IPS DF 4.7 (cell line): ENCODE measurements around the gene CEP126.
"Not testable (repeated sequence)": the region's sequence is repeated elsewhere in the genome, so short reads cannot be mapped to it uniquely, and the experiment has no call there.

ENCODE experiments used
- DNase-seq: peaks from one replicate; pipeline ENCODE4 v3.0.0-alpha.2; 2013; ENCODE audit warnings: low spot score; ENCODE audit errors: extremely low read depth

Gene CEP126

GRCh38 chr11:101931692-101932091 is 16.9 kb downstream of the CEP126 start:
- DNase-seq: no peak

GRCh38 chr11:101940901-101941520 is 26.2 kb downstream of the CEP126 start:
- no peak for DNase-seq

- DNase-seq: no peak
Measured at GRCh38 chr11:101944923-101945322, 30.1 kb downstream of the CEP126 start.

GRCh38 chr11:101945448-101945847 is 30.6 kb downstream of the CEP126 start:
- DNase-seq: no peak

GRCh38 chr11:101949680-101950220 is 34.9 kb downstream of the CEP126 start:
- DNase-seq: no peak

GRCh38 chr11:101955278-101955677 is 40.5 kb downstream of the CEP126 start:
- DNase-seq: no peak

- no peak for DNase-seq
Measured at GRCh38 chr11:101955701-101956100, 40.9 kb downstream of the CEP126 start.

- DNase-seq: no peak
Measured at GRCh38 chr11:101960231-101960630, 45.4 kb downstream of the CEP126 start.

- DNase-seq: not testable (repeated sequence)
Measured at GRCh38 chr11:101964200-101964599, 49.4 kb downstream of the CEP126 start.

- DNase-seq: no peak
Measured at GRCh38 chr11:101974255-101974654, 59.4 kb downstream of the CEP126 start.

GRCh38 chr11:101974771-101975170 is 60.0 kb downstream of the CEP126 start:
- DNase-seq: no peak

- DNase-seq: no peak
Measured at GRCh38 chr11:101975734-101976133, 60.9 kb downstream of the CEP126 start.

- DNase-seq: no peak
Measured at GRCh38 chr11:101987370-101987769, 72.6 kb downstream of the CEP126 start.

- DNase-seq: no peak
Measured at GRCh38 chr11:101993172-101993571, 78.4 kb downstream of the CEP126 start.

GRCh38 chr11:101994052-101994469 is 79.3 kb downstream of the CEP126 start:
- not testable (repeated sequence) for DNase-seq

GRCh38 chr11:101996111-101996510 is 81.3 kb downstream of the CEP126 start:
- no peak for DNase-seq

- DNase-seq: no peak
Measured at GRCh38 chr11:102001657-102002338, 87.0 kb downstream of the CEP126 start.

- no peak for DNase-seq
Measured at GRCh38 chr11:102004220-102004619, 89.4 kb downstream of the CEP126 start.

GRCh38 chr11:102005306-102005705 is 90.5 kb downstream of the CEP126 start:
- DNase-seq: no peak

GRCh38 chr11:102006835-102007566 is 92.2 kb downstream of the CEP126 start:
- no peak for DNase-seq

- DNase-seq: no peak
Measured at GRCh38 chr11:102007567-102008437, 93.0 kb downstream of the CEP126 start.
